G401.6 (cell line): ENCODE results near the gene FAM227A.
A peak's percentile ranks its signal among the peaks of the same experiment; 100 is the strongest.
"Not testable (repeated sequence)": the region's sequence is repeated elsewhere in the genome, so short reads cannot be mapped to it uniquely, and the experiment has no call there.

Source experiments
- FAIRE-seq: peaks from 2 replicates; lab custom pipeline; 2012; peaks lifted over from hg19 to GRCh38; lab: Jason Lieb, UNC

FAM227A gene

GRCh38 chr22:38611559-38611958 is 44.6 kb downstream of the FAM227A start:
- no peak for FAIRE-seq

DNA sequence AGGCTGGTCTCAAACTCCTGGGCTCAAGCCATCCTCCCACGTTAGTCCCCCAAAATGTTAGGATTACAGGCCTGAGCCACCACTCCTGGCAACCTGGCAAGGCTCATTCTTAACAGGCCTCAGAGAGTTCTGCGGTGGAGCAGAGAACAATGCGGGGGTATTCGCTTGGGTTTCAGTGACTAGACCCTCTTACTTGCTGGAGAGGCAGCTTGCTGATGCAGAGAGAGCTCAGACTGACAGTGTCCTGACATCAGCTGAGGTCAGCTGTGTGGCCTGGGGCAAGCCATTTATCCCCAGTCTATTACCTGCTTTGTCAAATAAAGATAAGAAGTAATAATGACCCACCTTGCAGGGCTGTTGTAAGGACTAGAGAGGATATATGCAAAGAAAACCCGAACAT is 46.0 kb downstream of the FAM227A start:
- no peak for FAIRE-seq

GRCh38 chr22:38608992-38609750 is 47.0 kb downstream of the FAM227A start:
- FAIRE-seq, result no peak

GRCh38 chr22:38607680-38608079 is 48.5 kb downstream of the FAM227A start:
- FAIRE-seq, result no peak

- no peak for FAIRE-seq
Measured at GRCh38 chr22:38602166-38602565, 54.0 kb downstream of the FAM227A start.

DNA sequence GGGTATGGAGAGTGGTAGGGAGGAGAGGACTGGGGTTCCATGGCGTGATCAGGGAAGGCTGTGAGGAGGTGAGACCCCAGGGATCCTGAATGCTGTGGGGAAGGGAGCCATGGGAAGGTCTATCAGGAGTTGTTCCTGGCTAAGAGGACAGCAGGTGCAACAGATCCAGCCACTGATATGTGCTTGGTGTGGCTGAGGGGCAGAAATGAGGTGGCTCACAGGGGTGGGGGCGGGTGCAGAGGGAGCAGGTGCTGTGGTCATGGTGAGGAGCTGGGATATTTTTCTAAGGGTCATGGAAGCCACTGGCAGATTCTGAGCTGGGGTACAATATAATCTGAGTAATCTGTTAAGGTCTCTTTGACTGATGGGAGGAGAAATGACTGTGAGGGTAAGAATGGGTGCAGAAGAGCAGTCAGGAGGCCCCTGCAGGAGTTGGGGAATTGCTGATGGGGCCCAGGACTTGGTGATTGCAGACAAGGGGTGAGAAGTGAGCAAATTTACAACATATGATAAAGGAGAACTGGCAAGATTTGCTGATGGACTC is 54.9 kb downstream of the FAM227A start:
- no peak for FAIRE-seq

DNA sequence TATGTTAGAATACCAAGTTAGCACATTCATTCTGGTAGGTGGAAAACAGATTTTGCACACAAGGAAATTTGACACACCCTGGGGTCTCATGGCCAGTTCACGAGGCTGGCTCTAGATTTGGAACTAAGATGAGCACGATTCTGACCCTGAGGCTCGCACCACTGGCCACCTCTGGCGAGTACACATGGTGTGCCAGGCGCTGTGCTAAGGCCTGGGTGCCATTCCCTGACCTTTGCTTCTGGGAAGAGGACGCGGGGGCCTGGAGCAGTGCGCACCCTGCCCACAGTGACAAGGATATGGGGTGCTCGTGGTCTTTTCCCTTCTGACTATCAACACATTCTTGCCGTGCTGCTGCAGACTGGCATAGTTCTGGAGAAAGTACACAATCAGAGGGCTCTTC is 56.7 kb downstream of the FAM227A start:
- FAIRE-seq, result no peak

DNA sequence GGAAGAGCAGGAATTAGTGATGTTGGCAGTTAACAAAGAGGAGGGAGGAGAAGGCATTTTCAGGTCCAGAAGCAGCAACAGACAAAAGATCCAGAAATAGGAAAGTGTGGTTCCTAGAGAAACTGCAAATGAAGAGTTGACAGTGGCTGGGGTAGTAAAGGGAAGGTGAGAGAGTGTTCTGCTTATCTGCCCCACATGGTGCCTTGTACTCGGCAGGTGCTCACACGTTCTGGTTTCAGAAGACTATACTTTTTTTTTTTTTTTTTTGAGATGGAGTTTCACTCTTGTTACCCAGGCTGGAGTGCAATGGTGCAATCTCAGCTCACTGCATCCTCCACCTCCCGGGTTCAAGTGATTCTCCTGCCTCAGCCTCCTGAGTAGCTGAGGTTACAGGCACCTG is 73.3 kb downstream of the FAM227A start:
- not testable (repeated sequence) for FAIRE-seq

GRCh38 chr22:38578505-38578904 is 77.7 kb downstream of the FAM227A start:
- no peak for FAIRE-seq

DNA sequence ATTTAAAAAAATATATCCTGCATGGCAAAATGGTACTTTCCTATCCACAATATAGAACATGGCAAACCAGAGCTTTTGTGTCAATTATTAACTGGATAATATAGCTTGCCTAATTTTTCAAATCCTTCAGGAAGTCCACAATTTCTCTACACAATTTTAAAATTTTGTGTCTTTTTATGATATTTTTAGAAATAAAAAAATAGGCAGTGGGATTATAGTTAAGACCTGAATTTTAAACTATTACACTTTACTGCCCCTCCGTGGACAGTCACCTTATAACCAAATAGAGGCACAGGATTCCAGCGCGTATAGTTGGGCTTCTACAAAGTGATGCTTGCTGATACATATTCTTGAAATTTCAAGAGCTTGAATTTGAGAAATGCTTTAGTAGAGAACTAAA is 84.1 kb downstream of the FAM227A start:
- FAIRE-seq, result peak; percentile 98

DNA sequence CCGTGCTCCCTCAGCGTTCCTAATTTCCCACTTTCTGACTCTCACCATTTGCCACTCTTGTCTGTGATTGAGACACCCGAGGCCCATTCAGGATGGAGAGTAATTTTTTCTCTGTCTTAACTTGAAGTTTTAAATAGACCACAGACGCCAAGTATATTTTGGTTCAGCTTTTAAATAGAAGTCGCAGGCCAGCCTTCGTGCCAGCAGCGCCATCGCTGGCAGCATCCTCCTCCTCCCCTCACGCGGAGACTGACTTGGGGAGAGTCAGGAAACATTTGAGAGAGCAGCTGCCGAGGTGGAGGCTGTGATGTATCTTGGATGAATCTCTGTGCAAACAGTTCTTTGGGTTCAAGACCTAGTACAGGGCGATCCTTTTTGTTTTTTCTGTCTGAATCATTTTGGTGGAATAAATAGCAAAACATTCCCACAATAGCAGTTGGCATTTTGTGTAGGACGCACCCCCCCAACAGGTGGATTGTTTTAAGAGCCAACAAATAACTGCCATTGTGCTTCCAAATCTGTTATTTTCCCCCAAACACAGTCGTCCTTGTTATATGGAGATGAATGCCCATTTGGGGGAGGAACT is 85.3 kb downstream of the FAM227A start:
- peak; percentile 42 for FAIRE-seq

DNA sequence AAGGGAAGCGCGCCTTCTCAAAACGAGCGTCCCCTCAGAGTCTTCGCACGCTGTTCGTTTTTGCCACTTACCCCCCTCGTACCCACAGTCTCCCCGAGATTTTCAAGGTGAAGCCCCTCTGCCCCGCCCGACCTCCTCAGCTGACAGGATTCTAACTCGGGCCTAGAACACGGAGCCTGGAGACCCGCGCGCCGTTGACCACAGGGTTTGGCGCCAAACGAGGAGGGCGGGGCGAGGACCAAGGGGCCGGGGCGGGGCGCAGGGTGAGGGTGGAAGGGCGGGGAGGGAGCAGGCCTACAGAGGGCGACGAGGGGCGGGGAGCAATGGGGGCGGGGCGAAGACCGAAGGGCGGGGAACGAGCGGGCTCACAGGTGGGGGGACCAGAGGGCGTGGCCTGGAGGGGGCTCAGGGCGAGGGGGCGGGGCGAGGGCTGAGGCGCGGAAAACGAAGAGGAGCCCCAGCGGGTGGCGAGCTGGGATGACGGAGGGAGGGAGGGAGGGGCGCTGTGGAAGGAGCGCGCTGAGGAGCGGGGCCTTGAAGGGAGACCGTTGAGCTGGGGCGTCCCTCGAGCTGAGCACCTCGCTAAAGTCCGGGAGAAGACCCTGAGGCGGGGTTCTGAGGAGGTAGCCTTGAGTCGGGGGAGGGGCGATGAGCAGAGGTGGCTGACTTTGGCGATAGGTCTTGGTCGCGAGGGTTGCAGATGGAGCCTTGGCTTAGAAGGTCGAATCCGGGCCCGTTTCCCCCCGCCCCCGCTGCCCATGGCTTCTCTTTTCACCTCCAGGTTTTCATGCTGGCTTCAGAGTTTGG is 86.0 kb downstream of the FAM227A start, which contains the start of gene DMC1:
TSS of gene DMC1 (minus strand) at position 212 of the 807 bp plus-strand sequence. CDS start 1,927 bp downstream, outside the sequence.
- FAIRE-seq, result no peak

DNA sequence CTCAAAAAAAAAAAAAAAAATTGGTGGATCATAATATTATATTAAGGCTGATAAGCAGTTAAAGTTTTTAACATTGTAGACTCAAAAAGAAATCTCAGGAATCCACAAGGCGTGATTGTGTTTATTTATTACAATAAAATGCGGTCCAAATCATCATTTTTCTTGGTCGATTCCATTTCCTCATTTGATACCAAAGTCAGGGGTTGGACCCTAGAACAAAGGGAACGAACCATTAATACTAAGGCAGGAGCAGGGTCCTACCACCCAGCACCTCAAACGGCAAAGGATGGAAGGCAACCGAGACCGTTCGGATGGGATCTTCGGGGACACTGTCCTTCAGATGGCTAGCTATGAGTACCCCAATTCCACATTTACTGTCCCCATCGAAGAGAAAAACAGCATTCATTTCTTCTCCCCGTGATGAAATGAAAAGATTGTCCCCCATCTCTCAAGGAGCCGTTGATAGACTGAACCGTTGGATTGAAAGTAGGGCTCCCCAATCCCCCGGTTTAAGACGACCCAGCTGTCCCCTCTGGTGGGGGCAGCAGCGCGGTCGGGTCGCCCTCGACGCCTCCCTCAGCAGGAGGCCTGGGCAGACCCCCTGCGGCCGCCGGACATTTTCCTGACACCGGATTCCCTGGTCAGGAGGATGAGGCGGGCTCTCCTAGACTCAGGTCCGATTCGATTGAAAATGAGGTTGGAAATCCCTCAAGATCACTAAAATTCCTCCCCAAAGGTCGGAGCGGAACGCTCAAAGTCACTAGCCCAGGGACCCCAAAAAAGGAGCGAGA is 86.8 kb downstream of the FAM227A start:
- FAIRE-seq, result no peak

DNA sequence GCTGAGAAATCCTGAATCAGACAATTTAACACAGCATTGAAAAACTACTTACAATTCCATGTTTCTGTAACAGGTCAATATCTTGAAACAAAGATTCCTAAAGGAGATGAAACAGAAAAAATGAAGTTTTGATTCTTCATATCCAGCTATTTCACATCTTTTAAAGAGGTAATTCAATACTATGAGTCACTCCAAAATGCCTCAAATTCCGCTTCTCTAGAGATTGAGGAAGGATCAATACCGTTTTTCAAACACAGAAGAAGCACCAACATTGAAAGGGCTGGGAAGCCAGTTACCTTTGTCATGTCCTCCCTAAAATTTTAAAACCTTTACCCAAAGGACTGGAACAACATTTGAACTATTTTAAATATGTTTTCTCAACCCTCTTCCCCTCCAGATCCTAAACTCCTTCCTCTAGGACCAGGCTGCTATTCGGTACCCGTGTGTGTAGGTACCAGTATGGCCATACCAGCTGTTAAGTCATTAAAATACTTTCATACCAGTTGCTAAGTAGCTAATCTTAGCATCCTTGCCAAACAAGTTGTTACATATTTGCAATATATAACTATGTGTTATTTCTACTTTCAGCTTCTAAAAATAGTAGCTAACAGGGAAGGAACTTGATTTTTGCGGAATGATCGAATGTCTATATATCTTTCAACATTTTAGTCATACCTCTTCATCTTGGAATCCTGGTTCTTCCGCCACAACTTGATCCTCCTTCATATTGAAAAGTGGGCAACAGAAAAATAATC is 88.5 kb downstream of the FAM227A start:
- peak; percentile 3 for FAIRE-seq

DNA sequence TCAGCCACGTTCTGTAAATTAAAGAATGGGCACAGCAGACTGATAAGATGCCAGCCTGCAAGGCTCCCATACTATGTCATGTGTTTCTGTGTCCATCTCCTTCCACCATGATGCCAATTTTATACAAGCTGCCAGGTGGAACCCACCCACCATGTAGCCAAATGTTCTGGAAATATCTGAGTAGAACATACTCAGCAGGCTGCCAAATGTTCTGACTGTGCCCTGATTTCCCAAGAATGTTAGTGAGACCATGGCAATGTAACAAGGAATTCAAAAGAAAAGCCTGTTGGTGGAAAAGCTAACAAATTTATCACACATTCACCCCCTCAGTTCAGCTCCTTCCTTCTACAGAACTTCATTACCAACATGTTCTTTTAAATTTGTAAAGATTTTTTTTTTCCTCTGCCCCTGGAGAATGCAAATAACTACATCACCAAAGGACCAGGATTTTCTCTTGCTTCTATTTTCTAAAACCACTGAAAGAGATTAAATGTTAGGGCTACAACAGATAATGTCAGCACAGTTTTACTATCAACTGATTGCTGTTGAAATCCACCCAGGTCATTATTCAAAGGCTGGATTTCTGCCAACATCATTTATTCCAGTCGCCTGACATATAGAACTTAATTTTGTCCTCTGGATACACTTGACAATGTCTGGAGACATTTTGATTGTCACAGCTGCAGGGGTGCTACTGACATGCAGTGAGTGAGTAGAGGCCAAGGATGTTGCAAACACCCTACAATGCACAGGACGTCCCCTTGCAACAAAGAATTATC is 89.3 kb downstream of the FAM227A start:
- FAIRE-seq, result no peak

- no peak for FAIRE-seq
Measured at GRCh38 chr22:38565441-38565840, 90.8 kb downstream of the FAM227A start.

- no peak for FAIRE-seq
Measured at GRCh38 chr22:38564669-38565068, 91.5 kb downstream of the FAM227A start.

DNA sequence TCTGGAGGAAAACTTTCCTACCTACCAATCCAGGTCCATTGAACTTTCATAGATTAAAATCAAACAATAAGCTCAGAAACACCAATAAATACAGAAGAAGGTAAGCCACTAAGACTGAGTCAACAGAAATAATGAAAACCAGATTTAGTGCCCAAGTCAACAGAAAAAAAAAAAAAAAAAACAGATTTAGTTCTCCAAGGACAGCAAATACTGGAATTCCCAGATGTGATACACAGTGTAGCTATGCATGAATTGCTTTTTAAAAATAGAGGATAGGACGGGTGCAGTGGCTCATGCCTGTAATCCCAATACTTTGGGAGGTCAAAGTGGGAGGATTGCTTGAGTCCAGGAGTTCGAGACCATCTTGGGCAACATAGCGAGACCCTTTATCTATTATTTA is 101.9 kb downstream of the FAM227A start:
- FAIRE-seq, result no peak

DNA sequence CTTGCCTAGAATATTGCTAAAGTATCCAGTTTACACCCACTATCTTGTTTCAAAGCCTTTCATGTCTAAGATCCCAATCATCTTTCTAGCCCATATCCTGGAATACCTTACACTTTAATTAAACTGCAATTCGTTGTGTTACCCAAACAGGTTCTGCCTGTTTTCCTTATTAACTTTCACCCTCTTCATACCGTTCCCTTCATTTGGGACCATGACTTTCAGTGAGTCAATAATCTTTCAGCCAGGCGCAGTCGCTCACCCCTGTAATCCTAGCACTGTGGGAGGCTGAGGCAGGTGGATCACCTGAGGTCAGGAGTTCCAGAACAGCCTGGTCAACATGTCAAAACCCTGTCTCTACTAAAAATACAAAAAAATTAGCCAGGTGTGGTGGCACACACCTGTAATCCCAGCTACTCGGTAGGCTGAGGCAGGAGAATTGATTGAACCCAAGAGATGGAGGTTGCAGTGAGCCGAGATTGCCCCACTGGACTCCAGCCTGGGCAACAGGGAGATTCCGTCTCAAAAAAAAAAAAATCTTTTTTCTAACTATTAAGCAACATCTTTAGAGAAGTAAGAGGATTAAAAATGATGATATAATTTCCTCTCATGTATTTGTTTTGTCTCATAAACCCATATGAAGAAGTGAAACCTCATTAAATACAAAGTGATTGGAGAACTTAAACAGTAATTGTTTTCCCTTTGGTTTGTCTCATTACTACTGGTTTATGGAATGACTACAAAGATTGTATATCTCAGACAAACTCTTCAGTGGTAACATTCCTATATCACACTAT is 106.9 kb downstream of the FAM227A start:
- FAIRE-seq, result no peak

GRCh38 chr22:38540701-38541100 is 115.5 kb downstream of the FAM227A start:
- FAIRE-seq, result no peak
